NCI-H1694 (cell line): Measurements from ENCODE around the gene METTL24.
A peak's percentile ranks its signal among the peaks of the same experiment; 100 is the strongest.
"Not testable (repeated sequence)": the region's sequence is repeated elsewhere in the genome, so short reads cannot be mapped to it uniquely, and the experiment has no call there.

ENCODE experiments used
- DNase-seq: peaks from one replicate; lab custom pipeline; 2025; lab: John Stamatoyannopoulos, UW

The METTL24 gene

DNA sequence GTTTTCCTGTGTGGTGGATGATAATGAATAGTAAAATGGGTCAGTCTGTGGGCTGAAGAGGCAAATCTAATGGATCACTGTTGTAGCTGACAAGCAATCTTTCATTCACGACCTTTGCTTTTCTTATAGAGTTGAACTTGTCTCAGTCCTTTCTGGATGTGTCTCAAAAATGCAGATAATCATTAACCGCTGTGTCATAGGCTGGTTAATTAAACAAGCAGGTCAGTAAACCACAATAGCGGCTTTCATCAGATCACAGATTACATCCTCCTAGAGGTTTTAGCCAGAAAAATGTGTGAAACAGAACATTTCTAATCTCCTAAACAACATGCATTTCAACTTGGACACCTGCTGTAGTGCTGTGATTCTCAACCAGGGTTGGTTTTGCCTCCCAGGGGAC is 2.5 kb upstream of the METTL24 start:
- no peak for DNase-seq

DNA sequence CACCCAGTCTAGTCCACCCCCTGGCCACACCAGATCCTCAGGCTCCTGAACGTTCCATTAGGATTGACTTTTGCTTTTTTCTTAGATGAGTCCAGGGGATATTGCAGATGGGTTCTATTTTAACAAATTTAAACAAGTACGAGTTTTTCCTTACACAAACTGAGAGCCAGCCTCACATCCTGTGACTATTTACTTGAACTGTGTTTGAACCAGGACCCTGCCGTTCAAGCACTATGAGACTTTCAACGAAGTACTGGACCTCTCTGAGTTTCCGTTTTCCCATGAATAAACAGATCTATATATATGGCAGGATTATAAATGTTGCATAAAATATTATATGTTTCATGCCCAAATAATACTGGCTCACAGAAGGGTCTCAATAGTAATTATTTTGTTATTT is 1.4 kb upstream of the METTL24 start:
- no peak for DNase-seq

DNA sequence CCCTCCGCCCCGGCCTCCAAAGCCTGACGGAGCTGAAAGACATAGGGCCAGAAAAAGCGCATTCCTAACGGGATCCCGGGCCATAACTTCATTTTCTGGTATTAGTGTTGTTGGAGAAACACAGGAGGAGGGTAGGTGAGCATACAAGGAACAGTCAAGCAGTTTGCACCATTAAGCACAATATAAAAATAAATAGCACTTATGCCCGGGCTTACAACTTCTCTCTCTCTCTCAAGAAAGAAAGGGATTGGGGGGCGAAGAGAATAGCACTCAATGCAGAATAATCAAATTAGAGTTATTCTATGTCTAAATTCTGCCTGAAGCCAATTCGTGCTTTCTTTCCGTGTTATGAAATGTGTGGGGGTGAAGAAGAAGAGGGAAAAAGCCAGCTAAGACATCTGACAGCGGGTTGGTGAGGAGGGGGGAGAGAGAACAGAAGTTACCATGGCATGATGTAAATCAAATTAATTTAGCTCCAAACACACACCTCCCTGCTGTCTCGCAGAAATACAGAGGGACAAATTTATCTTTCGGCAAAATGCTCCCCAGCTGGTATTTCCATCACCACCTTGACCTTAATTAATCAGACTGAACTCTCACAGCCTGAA is 508 bp upstream of the METTL24 start:
- no peak for DNase-seq

DNA sequence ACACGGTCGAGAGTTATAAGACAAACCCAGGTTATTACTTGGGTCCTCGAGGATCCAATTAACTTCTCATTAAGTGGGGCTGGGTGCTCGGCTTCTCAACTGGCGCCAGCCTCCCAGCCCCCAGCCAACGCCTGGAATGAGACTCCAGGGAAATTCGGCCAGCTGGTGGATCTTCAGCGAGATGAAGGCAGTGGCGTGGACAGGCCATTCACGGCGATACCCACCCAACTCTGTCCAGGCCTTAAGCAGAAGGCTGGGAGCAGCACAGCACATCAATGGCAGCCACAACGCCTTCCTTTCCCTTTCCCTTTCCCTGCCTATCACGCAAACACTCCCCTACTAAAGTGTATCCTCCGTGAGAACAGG is 868 bp downstream of the METTL24 start:
- DNase-seq = peak; percentile 30

DNA sequence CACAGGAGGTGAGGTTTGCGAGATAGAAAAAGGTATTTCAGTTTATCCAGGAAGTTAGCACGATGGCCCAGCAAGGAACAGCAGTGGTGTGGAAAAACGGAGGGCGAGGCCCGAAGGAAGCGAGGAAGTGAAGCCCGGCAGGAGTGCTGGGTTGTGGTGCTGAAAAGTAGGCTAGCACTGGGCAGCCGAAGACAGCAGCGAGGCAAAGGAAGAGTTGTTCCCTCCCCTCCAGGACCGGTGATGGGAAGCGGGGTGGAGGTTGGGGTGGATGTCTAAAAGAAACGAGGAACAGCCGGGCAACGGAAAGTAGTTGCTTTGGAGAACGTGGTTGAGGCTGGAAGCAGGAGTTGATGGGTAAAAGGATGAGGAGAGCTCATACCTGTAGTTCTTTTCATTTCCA is 1.4 kb downstream of the METTL24 start:
- DNase-seq = no peak

DNA sequence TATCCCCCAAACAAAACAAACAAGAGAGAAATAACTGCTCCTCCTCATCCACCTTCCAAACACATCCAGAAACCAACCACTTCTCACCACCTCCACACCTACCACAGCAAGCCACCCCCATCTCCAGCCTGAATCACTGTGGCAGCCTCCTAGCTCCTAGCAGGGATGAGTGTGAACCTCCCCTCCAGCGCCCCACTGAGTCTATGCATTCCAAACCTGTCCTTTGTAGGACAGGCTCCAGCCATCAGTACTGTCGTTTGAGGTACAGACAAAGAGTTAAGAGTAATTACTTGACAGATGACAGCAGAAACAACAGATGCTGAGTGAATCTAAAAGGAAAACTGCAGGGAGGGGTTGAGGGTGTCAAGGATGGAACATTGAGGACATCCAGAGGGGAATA is 2.4 kb downstream of the METTL24 start:
- DNase-seq = peak; percentile 74

DNA sequence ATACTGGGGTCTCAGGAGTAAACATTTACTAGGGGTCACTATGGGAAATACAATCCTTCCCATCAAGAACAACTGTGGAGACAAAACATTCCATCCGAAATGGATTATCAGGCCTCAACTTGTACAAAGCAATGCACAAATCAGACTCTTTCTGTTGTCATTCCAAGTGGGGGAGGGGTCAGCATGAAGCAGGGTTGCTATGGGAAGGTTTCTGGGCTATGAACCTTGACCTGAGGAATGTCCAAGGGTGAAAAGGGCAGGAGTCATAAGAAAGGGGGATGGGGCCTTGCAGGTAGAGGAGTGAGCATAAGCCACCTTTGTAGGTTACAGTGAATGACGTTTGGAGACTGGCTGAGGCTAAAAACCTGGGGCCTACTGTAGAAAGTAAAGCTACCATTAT is 3.1 kb downstream of the METTL24 start:
- DNase-seq = no peak

DNA sequence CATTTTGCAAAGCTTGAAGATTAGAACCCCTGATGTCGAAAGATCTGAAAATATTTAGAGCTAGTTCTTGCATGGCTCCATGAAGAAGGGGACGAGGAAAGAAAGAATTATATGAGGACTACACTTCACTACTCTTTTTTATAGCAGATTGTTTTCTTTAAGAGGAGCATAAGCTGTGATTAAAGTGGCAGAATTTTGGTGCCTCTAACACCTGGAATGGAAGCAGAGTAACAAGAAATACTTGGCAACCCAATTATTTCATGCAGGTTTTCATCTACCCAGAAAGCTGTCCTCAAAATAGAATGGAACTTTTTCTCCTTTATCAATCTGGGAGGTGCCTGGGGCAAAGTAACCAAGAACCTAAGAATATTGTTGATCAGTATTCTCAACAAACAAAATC is 4.0 kb downstream of the METTL24 start:
- no peak for DNase-seq

DNA sequence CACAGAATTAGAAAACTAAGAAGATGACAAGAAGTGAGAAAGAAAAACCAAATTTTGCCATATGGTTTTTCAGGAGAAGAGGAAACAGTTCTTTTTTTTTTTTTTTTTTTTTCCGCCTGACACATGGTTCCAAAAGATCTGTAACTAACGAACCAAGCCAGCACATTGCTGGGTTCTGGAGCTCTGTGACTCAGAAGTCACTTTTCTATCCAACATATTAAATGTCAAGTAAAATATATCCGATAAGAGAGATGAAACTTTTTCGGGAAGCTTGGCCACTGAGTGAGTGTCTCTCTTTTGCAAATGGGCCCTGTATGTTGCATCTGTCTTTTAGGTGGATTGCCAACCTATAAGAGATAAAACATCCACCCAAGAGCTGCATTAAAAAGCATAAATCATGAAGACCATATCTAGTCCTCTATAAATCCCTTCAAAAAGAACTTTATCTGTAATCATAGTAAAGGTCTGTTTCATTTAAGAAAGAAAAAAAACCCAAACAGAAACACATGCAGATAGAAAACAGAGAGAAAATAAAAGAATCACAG is 4.6 kb downstream of the METTL24 start:
- no peak for DNase-seq

DNA sequence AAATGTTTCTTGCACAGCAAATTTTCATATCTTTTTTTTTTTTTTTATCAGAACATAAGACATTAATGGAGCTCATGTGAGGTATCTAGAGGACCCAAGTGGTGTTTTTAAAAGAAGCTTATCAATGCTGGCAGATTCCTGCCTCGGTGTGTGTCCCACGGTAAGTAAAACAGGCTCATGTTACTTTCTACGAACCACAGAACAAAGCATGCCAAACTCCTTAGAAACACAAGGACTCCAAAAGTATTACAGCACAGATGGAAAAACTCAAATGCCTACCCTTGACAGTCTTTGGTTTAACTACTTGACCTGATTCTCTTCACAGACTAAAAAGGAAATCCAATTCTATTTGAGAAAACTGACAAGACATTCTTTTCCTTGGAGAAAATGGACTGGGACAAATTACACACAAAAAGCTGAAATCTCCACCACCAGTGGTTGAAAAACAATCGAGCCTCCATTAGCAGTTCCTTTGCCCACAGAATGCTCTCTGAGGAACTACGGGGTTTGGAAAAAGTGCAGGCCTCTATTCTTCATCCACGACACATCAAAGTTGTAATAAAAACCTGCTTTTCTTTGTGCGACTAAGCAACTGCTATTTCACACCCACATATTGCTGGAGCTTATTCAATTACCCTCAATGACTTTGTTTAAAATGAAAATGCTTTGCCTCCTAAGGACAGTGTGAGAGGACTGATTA is 5.4 kb downstream of the METTL24 start:
- no peak for DNase-seq

DNA sequence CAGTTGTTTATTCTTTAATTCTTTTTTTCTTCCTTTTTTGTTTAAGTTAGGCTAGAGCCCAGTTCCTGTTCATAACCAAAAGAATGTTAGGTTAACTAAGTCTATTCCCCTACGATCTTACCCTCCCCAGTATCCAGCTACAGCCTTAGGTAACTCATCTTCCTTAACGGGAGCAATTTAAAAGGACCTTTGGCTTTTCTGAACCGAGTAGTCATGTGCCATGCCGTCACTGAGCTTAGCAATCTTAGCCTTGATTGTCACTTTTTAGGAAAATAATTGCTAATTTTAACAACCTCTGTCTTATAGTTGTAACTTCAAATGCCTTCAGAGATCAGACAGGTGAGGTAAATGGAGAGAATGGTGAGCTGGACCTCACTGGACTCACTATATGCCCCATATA is 6.2 kb downstream of the METTL24 start:
- DNase-seq = no peak

DNA sequence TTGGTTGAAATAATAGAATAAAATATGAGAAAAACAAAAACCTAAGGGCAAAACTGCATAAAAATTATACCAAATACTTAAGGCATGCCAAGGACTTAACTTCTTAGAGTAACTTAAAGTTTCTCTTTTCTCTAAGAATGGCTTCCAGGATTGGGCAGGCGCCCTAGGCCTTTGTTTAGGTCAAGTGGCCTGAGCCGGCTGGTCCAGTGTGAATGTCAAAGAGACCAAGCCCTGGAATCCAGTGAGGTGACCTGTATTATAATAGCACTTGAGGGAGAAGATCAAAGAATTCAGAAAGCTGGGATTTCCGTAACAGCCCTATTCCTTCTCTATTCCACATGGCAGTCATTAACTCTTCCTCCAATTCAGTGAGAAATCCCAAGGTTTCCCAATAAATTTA is 6.6 kb downstream of the METTL24 start:
- no peak for DNase-seq

DNA sequence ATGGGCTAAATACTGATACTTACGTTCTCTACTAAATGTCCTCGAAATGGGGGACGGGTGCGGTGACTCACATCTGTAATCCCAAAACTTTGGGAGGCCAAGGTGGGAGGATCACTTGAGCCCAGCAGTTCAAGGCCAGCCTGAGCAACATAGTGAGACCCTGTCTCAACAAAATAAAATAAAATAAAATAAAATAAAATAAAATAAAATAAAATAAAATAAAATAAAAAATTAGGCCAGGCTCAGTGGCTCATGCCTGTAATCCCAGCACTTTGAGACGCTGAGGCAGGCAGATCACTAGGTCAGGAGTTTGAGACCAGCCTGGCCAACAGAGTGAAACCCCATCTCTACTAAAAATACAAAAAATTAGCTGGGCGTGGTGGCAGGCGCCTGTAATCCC is 7.6 kb downstream of the METTL24 start:
- DNase-seq = not testable (repeated sequence)

DNA sequence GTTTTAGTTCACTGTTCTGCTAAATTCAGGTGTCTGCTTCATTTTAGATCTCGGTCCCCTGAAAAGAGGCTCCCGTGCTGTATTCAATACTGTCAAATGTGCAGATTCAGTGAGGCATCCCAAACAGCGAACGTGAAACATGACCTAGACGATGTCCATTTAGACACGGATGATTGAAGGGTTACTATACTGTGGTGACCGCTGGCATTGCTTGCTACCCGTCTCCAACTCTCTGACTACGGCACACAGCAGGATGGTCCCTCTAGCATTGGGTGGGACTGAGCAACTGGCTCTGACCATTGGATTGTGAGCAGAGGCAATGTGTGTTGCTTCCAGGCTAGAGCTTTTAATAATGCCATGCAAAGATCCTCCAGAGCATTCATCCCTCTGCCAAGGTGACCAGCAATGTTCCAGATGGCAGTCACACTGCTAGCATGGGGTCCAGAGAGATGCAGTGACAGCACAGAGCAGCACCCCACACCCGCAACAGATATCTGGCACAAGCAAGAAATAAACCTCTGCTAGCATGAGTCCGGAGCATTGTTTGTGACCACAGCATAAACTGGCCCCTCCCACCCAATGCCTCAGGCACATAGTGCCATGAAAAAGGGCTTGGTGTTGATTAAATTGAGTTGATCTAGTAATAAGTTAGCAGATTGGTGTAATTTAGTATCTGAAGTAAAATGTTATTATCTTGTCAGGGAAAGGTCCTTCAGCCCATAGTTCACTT is 9.0 kb downstream of the METTL24 start:
- DNase-seq = no peak

DNA sequence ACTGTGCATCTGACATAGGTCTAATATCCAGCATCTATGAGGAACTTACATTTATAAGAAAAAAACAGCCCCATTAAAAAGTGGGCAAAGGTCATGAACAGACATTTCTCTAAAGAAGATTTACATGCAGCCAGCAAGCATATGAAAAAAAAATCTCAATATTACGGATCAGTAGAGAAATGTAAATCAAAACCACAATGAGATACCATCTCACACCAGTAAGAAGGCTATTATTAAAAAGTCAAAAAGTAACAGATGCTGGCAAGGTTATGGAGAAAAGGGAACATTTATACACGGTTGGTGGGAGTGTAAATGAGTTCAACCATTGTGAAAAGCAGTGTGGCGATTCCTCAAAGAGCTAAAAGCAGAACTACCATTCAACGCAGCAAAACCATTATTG is 13.1 kb downstream of the METTL24 start:
- DNase-seq = no peak

DNA sequence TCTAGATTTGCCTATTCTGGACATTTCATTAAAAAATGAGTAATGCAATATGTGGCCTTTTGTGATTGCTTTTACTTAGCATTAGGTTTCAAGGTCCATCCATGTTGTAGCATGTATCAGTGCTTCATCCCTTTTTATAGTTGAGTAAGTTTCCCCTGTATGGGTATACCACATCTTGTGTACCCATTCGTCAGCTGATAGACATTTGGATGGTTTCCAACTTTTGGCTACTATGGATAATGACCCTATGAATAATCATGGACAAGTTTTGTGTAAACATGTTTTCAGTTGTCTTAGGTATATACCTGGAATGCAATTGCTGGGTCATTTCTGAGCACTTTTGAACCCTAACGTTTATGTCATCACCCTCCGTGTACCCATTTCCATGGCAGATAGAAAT is 15.4 kb downstream of the METTL24 start:
- DNase-seq = no peak

DNA sequence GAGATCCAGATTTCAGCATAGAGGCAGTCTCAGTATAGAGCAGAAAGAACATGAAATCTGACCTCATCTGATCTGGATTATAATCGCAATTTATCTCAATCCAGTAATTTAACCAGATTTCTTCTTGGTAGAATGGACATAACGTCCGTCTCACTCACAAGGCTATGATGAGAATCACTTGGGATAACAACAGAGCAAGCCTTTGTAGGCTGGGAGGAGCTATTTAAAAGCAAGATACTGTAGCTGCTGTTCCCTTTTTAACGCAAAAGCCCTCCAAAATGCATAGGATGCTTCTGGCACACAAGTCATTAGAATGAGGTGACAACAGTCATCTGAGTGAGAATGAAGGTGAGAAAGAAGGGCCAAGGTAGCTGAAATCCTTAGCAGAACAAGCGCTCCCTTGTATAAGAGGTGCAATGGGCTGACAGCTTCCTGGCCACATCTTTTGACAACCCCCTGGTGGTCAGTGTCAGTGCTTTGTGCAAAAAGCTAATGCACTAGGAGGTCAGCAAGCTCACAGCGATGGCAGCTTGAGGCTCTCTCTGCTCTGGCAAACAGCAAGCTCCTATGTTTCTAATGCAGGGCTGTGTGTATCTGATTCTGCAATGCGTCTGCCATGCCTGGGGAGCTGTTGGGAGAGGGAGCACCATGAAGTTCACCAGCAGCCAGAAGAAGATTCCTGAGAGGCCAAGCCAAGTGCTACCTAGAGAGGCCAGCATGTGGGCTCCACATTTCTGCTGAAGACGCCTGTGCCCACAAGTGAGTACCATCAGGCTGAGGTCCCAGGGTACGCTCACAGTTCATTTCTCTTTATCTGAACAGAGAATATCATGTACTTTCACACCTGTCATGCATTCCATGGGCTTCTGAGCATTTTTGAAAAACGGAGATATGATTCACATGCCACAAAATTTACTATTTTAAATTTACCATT is 16.2 kb downstream of the METTL24 start:
- no peak for DNase-seq

DNA sequence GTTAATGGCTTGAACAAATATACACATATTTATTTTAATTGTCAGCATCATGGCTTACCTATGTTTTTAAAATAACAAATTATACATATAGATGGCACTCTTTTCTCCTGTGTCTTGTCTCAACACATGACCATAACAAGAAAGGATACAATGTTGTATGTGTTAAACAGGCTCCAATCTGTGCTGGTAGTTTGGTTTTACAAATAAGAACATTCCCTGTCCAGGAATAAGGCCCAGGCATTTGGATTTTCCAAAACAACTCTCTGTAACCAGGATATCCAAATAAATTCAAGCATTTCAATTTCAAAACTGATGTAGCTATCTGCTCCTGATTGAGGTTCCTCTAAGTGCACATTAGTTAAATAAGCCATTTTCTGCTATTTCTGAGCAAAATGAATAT is 17.1 kb downstream of the METTL24 start:
- no peak for DNase-seq

DNA sequence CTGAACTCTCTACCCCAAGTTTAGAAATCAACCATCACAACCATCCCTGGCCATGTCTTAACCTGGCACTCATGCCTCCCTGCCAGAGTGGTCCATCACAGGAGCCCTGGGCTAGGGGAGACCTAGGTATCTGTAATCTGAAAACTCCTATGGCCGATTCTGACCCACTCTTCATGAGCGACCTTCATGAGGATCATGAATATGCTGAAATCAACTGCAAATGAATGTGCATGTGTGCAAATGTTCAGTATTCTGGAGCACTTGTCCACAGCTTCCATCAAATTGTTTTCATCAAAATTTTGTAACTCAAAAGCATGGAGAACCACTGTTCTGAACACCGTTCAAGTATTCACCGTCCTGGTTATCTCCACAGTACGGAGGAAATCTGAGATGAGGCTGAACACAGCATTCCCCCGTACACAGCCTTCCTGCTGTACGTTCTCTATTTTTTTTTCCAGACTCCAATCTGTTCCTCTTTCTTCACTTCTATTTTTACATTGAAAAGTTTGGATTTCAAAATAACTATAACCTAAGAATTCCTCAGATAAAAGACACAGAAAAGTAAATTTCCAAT is 17.7 kb downstream of the METTL24 start:
- no peak for DNase-seq

DNA sequence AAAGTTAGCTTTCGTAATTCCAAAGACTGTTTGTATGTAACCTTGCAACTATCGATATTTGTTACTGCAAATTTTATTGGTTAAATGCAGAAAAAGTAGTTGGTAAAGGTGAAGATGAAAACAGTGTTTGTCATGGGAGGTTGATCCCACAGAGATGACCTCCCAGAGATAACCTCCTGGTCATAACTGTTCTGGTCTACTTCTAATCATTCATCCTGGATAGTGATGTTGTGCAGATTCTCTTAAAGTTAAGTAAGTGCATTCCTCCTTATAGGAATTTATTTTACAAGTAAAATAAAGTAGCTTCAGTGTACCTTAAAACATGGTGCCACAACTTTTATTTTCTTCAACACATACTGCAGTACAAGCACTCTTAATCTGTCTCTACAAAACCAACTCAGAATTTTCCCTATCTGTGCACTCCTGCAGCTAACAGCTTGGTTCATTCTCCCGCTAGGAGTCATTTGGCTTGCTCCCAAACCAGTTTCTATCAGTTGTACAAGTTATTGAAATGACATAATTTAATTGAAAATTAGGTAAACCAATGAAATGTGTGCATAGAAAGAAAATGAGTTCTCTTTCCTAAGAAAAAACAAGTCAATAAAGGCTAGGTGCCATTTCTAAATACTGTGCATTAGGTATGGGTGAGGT is 19.2 kb downstream of the METTL24 start:
- DNase-seq = no peak

DNA sequence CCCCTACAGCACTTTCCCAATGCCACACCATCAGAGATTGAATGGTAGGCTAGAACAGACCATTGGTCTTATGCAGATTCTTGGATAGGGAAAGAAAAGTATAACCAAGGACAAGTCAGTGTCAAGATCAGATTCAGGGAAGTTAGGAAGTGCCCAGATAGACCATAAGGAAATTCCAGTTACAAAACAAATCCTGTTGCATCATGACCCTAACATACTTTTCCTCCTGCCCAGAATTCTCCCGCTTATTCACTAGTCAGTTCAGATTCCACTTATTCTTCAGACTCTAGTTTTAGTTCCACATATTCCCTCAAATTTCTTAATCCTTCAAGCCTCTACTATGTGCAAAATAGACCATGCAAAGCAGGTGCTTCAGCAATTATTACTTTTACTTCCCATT is 20.7 kb downstream of the METTL24 start:
- DNase-seq = no peak
